Liver (tissue), 9 donors: Measurements from ENCODE around the gene CFAP97. TPM values are rescaled to one million over a fixed set of nuclear protein-coding genes. Genes with fewer than 3 reads are reported as not detected.

Experiments
- DNase-seq: peaks from one replicate; pipeline ENCODE4 v3.0.0-alpha.2; 2017; ENCODE audit warnings: low spot score
- H3K27ac ChIP-seq, 2 donors: one replicate each; pipeline ENCODE4 v1.7.0; 2013; ENCODE audit warnings: inconsistent platforms in 2 of 2, low read length in 2 of 2, control low read depth in 1 of 2, low read depth in 1 of 2, mild to moderate bottlenecking in 1 of 2
- H3K27me3 ChIP-seq, 4 donors: one replicate each; pipeline versions ENCODE4 v1.6.1 to v1.7.0; 2013; ENCODE audit warnings: low read length in 3 of 4, inconsistent platforms in 1 of 4, mild to moderate bottlenecking in 1 of 4, moderate library complexity in 1 of 4; ENCODE audit not compliant: control insufficient read depth in 4 of 4, insufficient read depth in 4 of 4
- H3K36me3 ChIP-seq, 4 donors: one replicate each; pipeline versions ENCODE4 v1.6.1 to v1.7.0; 2013; ENCODE audit warnings: low read length in 3 of 4, mild to moderate bottlenecking in 3 of 4, low read depth in 1 of 4, moderate library complexity in 1 of 4; ENCODE audit not compliant: control insufficient read depth in 4 of 4, insufficient read depth in 3 of 4
- H3K4me1 ChIP-seq, 4 donors: one replicate each; pipeline versions ENCODE4 v1.6.1 to v1.7.0; 2013; ENCODE audit warnings: low read length in 3 of 4, mild to moderate bottlenecking in 3 of 4, moderate library complexity in 1 of 4; ENCODE audit not compliant: control insufficient read depth in 4 of 4, insufficient read depth in 4 of 4
- H3K4me3 ChIP-seq, 3 donors: one replicate each; pipeline versions ENCODE4 v1.6.1 to v1.7.0; 2013; ENCODE audit warnings: low read length in 3 of 3, control low read depth in 1 of 3, low read depth in 1 of 3, mild to moderate bottlenecking in 1 of 3
- H3K9ac ChIP-seq, 2 donors: one replicate each; pipeline ENCODE4 v1.7.0; 2013; ENCODE audit warnings: low read length in 2 of 2, mild to moderate bottlenecking in 2 of 2, moderate library complexity in 2 of 2, control low read depth in 1 of 2, low read depth in 1 of 2
- H3K9me3 ChIP-seq, 4 donors: one replicate each; pipeline versions ENCODE4 v1.6.1 to v1.7.0; 2013; ENCODE audit warnings: low read length in 3 of 4; ENCODE audit not compliant: control insufficient read depth in 4 of 4
- EGR1 ChIP-seq, 2 donors: IDR thresholded peaks; 2 replicates each; pipeline ENCODE4 v1.6.1; 2016 to 2018; ENCODE audit warnings: antibody characterized with exemption in 2 of 2, low read depth in 2 of 2
- FOXA1 ChIP-seq: IDR thresholded peaks from 2 replicates; pipeline ENCODE4 v1.6.1; 2016; ENCODE audit warnings: antibody characterized with exemption
- FOXA2 ChIP-seq: IDR thresholded peaks from 2 replicates; pipeline ENCODE4 v1.6.1; 2016; ENCODE audit warnings: antibody characterized with exemption
- GABPA ChIP-seq, 2 donors: IDR thresholded peaks in 1 of 2; conservative IDR thresholded peaks in 1 of 2; 2 replicates each; pipeline ENCODE4 v1.6.1; 2016; ENCODE audit warnings: antibody characterized with exemption in 2 of 2, mild to moderate bottlenecking in 1 of 2, moderate library complexity in 1 of 2
- HNF4A ChIP-seq, 2 donors: conservative IDR thresholded peaks; 2 replicates each; pipeline ENCODE4 v1.6.1; 2016; ENCODE audit warnings: antibody characterized with exemption in 2 of 2, mild to moderate bottlenecking in 2 of 2
- HNF4G ChIP-seq: IDR thresholded peaks from 2 replicates; pipeline ENCODE4 v1.6.1; 2016; ENCODE audit warnings: antibody characterized with exemption
- JUND ChIP-seq, 2 donors: IDR thresholded peaks; 2 replicates each; pipeline ENCODE4 v1.6.1; 2016; ENCODE audit warnings: antibody characterized with exemption in 2 of 2
- NR2F2 ChIP-seq: IDR thresholded peaks from 2 replicates; pipeline ENCODE4 v1.6.1; 2016; ENCODE audit warnings: antibody characterized with exemption
- RAD21 ChIP-seq, 2 donors: IDR thresholded peaks; 2 replicates each; pipeline ENCODE4 v1.6.1; 2016; ENCODE audit warnings: antibody characterized with exemption in 2 of 2, mild to moderate bottlenecking in 2 of 2
- RXRA ChIP-seq, 2 donors: IDR thresholded peaks; 2 replicates each; pipeline ENCODE4 v1.6.1; 2017 to 2018; ENCODE audit warnings: antibody characterized with exemption in 2 of 2, mild to moderate bottlenecking in 1 of 2
- SP1 ChIP-seq: IDR thresholded peaks from 2 replicates; pipeline ENCODE4 v1.6.1; 2018; ENCODE audit warnings: antibody characterized with exemption, mild to moderate bottlenecking
- TAF1 ChIP-seq: conservative IDR thresholded peaks from 2 replicates; pipeline ENCODE4 v1.6.1; 2016; ENCODE audit warnings: antibody characterized with exemption, mild to moderate bottlenecking
- YY1 ChIP-seq: IDR thresholded peaks from 2 replicates; pipeline ENCODE4 v1.6.1; 2016; ENCODE audit warnings: antibody characterized with exemption, mild to moderate bottlenecking
- WGBS: extraction: QIAGEN DNeasy Blood & Tissue Kit; methylation state at CpG from one replicate; pipeline ENCODE4 v1.1.7; 2013; 5-methylcytosine and 5-hydroxymethylcytosine counted together
- polyA plus RNA-seq, 2 donors: library from polyadenylated mRNA; stranded (reverse) in 1 of 2; unstranded in 1 of 2; fragments of 200-250 nt in 1 of 2; fragments of >200 nt in 1 of 2; fragmentation: Nextera tagmentation in 1 of 2; extraction: Ambion mirVana in 1 of 2; gene quantifications; one replicate each; pipeline versions ENCODE4 v1.2.1 to v1.2.3, GENCODE V29; 2013 to 2015
- total RNA-seq, 2 donors: library from RNA; depleted of rRNA; stranded (reverse); fragments of >200 nt; gene quantifications; one replicate each; pipeline ENCODE4 v1.2.3, GENCODE V29; 2014
- TF ChIP-seq, protein P1 (sequence below): IDR thresholded peaks from 2 replicates; pipeline ENCODE4 v1.6.1; 2016; ENCODE audit warnings: antibody characterized with exemption
- TF ChIP-seq, protein P2 (sequence below): IDR thresholded peaks from 2 replicates; pipeline ENCODE4 v1.6.1; 2016; ENCODE audit warnings: antibody characterized with exemption
- TF ChIP-seq, protein P3 (sequence below): fragments of 150-350 bp; IDR thresholded peaks from 2 replicates; pipeline ENCODE4 v1.5.1; 2017; ENCODE audit warnings: improper control_type of control experiment, low read depth, low read length; ENCODE audit not compliant: missing input control
- TF ChIP-seq, protein P4 (sequence below): IDR thresholded peaks from 2 replicates; pipeline ENCODE4 v1.6.1; 2016; ENCODE audit warnings: antibody characterized with exemption, mild to moderate bottlenecking
- TF ChIP-seq, protein P5 (sequence below): IDR thresholded peaks from 2 replicates; pipeline ENCODE4 v1.6.1; 2016; ENCODE audit warnings: antibody characterized with exemption
- donor health status: healthy.
- donor health status: healthy.
- donor health status: healthy.
- donor health status: healthy.
- donor health status: healthy.

The CFAP97 gene
- total and polyA plus RNA-seq, 4 donors, result 7.5 to 30.9 (median 18.7) TPM

DNA sequence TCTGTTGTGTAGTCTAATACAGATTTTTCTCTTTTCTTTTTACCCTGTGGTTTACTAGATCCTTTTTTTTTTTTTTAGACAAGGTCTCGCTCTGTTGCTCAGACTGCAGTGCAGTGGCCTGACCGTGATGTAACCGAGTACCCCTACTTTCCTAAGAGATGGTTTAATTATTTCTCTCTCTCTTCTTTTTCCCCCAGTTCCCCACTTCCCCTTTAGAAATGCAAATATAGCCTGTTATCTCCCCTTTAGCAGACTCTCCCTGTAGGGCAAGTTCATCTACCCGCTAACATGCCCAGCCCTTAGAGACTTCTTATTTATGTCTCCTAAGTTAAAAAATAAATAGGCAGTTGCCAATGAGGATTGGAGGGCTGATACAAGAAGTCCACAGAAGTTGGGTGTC, 10.1 kb upstream of the CFAP97 start:
- H3K27me3 ChIP-seq, result no peaks in the 10 kb centered on the region
- H3K36me3 ChIP-seq, result no peaks in the 10 kb centered on the region
- no peak for DNase-seq
- no peak overlapping the region for H3K9ac ChIP-seq
- TF ChIP-seq RXRA (IDR thresholded peaks at IDR 0.05) (no peak), RAD21 (IDR thresholded peaks at IDR 0.05) (no peak), YY1 (no peak), HNF4A (conservative IDR thresholded peaks at IDR 0.05) (no peak), TAF1 (no peak), FOXA1 (no peak), JUND (IDR thresholded peaks at IDR 0.05) (no peak), FOXA2 (no peak), GABPA (IDR thresholded peaks at IDR 0.05 in 1 of 2, conservative IDR thresholded peaks at IDR 0.05 in 1 of 2) (no peak), SP1 (no peak), EGR1 (IDR thresholded peaks at IDR 0.05; ENCODE audit: low read depth in 2 of 2) (no peak), HNF4G (no peak), NR2F2 (no peak)
- TF ChIP-seq, protein P1, sequence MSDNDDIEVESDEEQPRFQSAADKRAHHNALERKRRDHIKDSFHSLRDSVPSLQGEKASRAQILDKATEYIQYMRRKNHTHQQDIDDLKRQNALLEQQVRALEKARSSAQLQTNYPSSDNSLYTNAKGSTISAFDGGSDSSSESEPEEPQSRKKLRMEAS, result no peak
- TF ChIP-seq, protein P2, sequence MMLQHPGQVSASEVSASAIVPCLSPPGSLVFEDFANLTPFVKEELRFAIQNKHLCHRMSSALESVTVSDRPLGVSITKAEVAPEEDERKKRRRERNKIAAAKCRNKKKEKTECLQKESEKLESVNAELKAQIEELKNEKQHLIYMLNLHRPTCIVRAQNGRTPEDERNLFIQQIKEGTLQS, result no peak
- TF ChIP-seq, protein P3, sequence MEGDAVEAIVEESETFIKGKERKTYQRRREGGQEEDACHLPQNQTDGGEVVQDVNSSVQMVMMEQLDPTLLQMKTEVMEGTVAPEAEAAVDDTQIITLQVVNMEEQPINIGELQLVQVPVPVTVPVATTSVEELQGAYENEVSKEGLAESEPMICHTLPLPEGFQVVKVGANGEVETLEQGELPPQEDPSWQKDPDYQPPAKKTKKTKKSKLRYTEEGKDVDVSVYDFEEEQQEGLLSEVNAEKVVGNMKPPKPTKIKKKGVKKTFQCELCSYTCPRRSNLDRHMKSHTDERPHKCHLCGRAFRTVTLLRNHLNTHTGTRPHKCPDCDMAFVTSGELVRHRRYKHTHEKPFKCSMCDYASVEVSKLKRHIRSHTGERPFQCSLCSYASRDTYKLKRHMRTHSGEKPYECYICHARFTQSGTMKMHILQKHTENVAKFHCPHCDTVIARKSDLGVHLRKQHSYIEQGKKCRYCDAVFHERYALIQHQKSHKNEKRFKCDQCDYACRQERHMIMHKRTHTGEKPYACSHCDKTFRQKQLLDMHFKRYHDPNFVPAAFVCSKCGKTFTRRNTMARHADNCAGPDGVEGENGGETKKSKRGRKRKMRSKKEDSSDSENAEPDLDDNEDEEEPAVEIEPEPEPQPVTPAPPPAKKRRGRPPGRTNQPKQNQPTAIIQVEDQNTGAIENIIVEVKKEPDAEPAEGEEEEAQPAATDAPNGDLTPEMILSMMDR, result no peak
- TF ChIP-seq, protein P4, sequence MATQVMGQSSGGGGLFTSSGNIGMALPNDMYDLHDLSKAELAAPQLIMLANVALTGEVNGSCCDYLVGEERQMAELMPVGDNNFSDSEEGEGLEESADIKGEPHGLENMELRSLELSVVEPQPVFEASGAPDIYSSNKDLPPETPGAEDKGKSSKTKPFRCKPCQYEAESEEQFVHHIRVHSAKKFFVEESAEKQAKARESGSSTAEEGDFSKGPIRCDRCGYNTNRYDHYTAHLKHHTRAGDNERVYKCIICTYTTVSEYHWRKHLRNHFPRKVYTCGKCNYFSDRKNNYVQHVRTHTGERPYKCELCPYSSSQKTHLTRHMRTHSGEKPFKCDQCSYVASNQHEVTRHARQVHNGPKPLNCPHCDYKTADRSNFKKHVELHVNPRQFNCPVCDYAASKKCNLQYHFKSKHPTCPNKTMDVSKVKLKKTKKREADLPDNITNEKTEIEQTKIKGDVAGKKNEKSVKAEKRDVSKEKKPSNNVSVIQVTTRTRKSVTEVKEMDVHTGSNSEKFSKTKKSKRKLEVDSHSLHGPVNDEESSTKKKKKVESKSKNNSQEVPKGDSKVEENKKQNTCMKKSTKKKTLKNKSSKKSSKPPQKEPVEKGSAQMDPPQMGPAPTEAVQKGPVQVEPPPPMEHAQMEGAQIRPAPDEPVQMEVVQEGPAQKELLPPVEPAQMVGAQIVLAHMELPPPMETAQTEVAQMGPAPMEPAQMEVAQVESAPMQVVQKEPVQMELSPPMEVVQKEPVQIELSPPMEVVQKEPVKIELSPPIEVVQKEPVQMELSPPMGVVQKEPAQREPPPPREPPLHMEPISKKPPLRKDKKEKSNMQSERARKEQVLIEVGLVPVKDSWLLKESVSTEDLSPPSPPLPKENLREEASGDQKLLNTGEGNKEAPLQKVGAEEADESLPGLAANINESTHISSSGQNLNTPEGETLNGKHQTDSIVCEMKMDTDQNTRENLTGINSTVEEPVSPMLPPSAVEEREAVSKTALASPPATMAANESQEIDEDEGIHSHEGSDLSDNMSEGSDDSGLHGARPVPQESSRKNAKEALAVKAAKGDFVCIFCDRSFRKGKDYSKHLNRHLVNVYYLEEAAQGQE, result no peak
- TF ChIP-seq, protein P5, sequence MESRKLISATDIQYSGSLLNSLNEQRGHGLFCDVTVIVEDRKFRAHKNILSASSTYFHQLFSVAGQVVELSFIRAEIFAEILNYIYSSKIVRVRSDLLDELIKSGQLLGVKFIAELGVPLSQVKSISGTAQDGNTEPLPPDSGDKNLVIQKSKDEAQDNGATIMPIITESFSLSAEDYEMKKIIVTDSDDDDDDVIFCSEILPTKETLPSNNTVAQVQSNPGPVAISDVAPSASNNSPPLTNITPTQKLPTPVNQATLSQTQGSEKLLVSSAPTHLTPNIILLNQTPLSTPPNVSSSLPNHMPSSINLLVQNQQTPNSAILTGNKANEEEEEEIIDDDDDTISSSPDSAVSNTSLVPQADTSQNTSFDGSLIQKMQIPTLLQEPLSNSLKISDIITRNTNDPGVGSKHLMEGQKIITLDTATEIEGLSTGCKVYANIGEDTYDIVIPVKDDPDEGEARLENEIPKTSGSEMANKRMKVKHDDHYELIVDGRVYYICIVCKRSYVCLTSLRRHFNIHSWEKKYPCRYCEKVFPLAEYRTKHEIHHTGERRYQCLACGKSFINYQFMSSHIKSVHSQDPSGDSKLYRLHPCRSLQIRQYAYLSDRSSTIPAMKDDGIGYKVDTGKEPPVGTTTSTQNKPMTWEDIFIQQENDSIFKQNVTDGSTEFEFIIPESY, result no peak
- peaks cover 0 to 14% (median 9%) of the 10 kb centered on the region in 4 donors for H3K4me1 ChIP-seq
- 95% methylated on average over 4 of the region's 4 CpGs for WGBS
- no peaks in the 10 kb centered on the region for H3K9me3 ChIP-seq
- no peak overlapping the region for H3K27ac ChIP-seq
- H3K4me3 ChIP-seq, result no peak overlapping the region
